B cell (primary cell): ENCODE results near the gene RAD54L2.
"Not testable (repeated sequence)": the region's sequence is repeated elsewhere in the genome, so short reads cannot be mapped to it uniquely, and the experiment has no call there.

Experiments
- EZH2 ChIP-seq: IDR thresholded peaks from 2 replicates; pipeline ENCODE4 v1.6.1; 2012; ENCODE audit warnings: borderline replicate concordance, low read depth, mild to moderate bottlenecking, moderate library complexity, low read length; ENCODE audit not compliant: insufficient read depth, poor library complexity, severe bottlenecking
- TF ChIP-seq, protein P1 (sequence below): fragments of 200-600 bp; IDR thresholded peaks from one replicate; pipeline ENCODE4 v1.8.0; 2022; ENCODE audit warnings: antibody characterized with exemption, mild to moderate bottlenecking

DNA sequence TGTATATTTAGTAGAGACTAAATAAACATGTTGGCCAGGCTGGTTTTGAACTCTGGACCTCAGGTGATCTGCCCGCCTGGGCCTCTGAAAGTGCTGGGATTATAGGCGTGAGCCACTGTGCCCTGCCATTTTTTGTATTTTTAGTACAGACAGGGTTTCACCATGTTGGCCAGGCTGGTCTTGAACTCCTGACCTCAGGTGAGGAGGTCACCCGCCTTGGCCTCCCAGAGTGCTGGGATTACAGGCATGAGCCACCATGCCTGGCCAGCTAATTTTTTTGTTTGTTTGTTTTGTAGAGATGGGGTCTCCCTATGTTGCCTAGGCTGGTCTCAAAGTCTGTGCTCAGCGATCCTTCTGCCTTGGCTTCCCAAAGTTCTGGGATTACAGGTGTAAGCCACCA is 23.9 kb downstream of the RAD54L2 start:
- TF ChIP-seq EZH2 = not testable (repeated sequence)
- TF ChIP-seq, protein P1, sequence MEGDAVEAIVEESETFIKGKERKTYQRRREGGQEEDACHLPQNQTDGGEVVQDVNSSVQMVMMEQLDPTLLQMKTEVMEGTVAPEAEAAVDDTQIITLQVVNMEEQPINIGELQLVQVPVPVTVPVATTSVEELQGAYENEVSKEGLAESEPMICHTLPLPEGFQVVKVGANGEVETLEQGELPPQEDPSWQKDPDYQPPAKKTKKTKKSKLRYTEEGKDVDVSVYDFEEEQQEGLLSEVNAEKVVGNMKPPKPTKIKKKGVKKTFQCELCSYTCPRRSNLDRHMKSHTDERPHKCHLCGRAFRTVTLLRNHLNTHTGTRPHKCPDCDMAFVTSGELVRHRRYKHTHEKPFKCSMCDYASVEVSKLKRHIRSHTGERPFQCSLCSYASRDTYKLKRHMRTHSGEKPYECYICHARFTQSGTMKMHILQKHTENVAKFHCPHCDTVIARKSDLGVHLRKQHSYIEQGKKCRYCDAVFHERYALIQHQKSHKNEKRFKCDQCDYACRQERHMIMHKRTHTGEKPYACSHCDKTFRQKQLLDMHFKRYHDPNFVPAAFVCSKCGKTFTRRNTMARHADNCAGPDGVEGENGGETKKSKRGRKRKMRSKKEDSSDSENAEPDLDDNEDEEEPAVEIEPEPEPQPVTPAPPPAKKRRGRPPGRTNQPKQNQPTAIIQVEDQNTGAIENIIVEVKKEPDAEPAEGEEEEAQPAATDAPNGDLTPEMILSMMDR = not testable (repeated sequence)
